OCI-LY7 (cell line): ENCODE results near the gene FBN2.

Experiments
- CTCF ChIP-seq: fragments of 200-600 bp; sonication (generic); conservative IDR thresholded peaks from 2 replicates; pipeline ENCODE4 v1.5.1; 2014; ENCODE audit warnings: mild to moderate bottlenecking, antibody characterized with exemption, low read length, moderate library complexity, mixed read lengths
- EZH2phosphoT487 ChIP-seq: fragments of 200-600 bp; sonication (generic); IDR thresholded peaks from 2 replicates; pipeline ENCODE4 v1.6.1; 2018; ENCODE audit warnings: low read depth, borderline replicate concordance, mild to moderate bottlenecking, mixed run types, antibody characterized with exemption, low read length, moderate library complexity, mixed read lengths

- no peak for TF ChIP-seq CTCF
- TF ChIP-seq EZH2phosphoT487, result no peak
Measured at GRCh38 chr5:128409166-128409800, 128.8 kb downstream of the FBN2 start.
